DMS53 treated with DMSO at 0.1 percent for 48 hours (cell line): Measurements from ENCODE around the gene YKT6.

Source experiments
- DNase-seq: peaks from one replicate; lab custom pipeline; 2025; ENCODE audit not compliant: unreplicated experiment; lab: John Stamatoyannopoulos, UW

The YKT6 gene

GRCh38 chr7:44217852-44218402 is 17.1 kb downstream of the YKT6 start:
- DNase-seq: no peak

- DNase-seq: no peak
These were observed 17.8 kb downstream of the YKT6 start for GRCh38 chr7:44218418-44219201.

- DNase-seq: no peak
These were observed 18.7 kb downstream of the YKT6 start for GRCh38 chr7:44219371-44220045.

- no peak for DNase-seq
These were observed 19.2 kb downstream of the YKT6 start for GRCh38 chr7:44220046-44220357.

- no peak for DNase-seq
These were observed 19.8 kb downstream of the YKT6 start for GRCh38 chr7:44220358-44221112.

GRCh38 chr7:44221231-44221791 is 20.5 kb downstream of the YKT6 start:
- no peak for DNase-seq

- no peak for DNase-seq
These were observed 21.3 kb downstream of the YKT6 start for GRCh38 chr7:44222074-44222473.

GRCh38 chr7:44222776-44223261 is 22.0 kb downstream of the YKT6 start:
- no peak for DNase-seq

- DNase-seq: peak; percentile 69
These were observed 22.7 kb downstream of the YKT6 start for GRCh38 chr7:44223362-44224079.

- peak; percentile 58 for DNase-seq
These were observed 23.5 kb downstream of the YKT6 start for GRCh38 chr7:44224080-44224973.

- DNase-seq: no peak
These were observed 24.3 kb downstream of the YKT6 start for GRCh38 chr7:44224974-44225565.

- DNase-seq: peak; percentile 66
These were observed 25.0 kb downstream of the YKT6 start for GRCh38 chr7:44225566-44226395.

GRCh38 chr7:44226396-44226753 is 25.6 kb downstream of the YKT6 start:
- DNase-seq: no peak

- no peak for DNase-seq
These were observed 27.1 kb downstream of the YKT6 start for GRCh38 chr7:44227911-44228310.

- DNase-seq: no peak
These were observed 28.0 kb downstream of the YKT6 start for GRCh38 chr7:44228571-44229350.

GRCh38 chr7:44229546-44230105 is 28.8 kb downstream of the YKT6 start:
- no peak for DNase-seq

GRCh38 chr7:44230286-44230685 is 29.5 kb downstream of the YKT6 start:
- DNase-seq: no peak
